Pancreas (tissue), 10 donors: ENCODE results near the gene CCDC40. TPM values are rescaled to one million over a fixed set of nuclear protein-coding genes. Genes with fewer than 3 reads are reported as not detected.

Experiments
- ATAC-seq, 4 donors: fragments of 200-7000 bp; cut with Tn5 transposase; one replicate each; pipeline versions ENCODE4 v1.8.0 to v1.9.1; 2020; ENCODE audit warnings: mild to moderate bottlenecking in 4 of 4, moderate library complexity in 4 of 4
- DNase-seq, 6 donors: peaks; one replicate each; pipeline ENCODE4 v3.0.0-alpha.2; 2020
- FAIRE-seq: peaks from 2 replicates; lab custom pipeline; 2012; peaks lifted over from hg19 to GRCh38; lab: Jason Lieb, UNC
- H3K27ac ChIP-seq, 4 donors: fragments of 200-600 bp; sonication (generic); 1 replicate in 3 of 4; 2 replicates in 1 of 4; pipeline versions ENCODE4 v1.5.0 to v1.8.0; 2020
- H3K27me3 ChIP-seq, 4 donors: fragments of 200-600 bp; one replicate each; pipeline ENCODE4 v1.8.0; 2021
- H3K36me3 ChIP-seq, 3 donors: fragments of 200-600 bp; sonication (generic) in 1 of 3; one replicate each; pipeline versions ENCODE4 v1.5.0 to v1.8.0; 2020 to 2021
- H3K4me1 ChIP-seq, 3 donors: fragments of 200-600 bp; one replicate each; pipeline ENCODE4 v1.8.0; 2021
- H3K4me3 ChIP-seq, 4 donors: fragments of 200-600 bp; sonication (generic) in 2 of 4; one replicate each; pipeline versions ENCODE4 v1.5.0 to v1.8.0; 2020 to 2021
- H3K9me3 ChIP-seq, 4 donors: fragments of 200-600 bp; one replicate each; pipeline ENCODE4 v1.8.0; 2021
- CTCF ChIP-seq, 4 donors: fragments of 200-600 bp; sonication (generic) in 3 of 4; IDR thresholded peaks; one replicate each; pipeline versions ENCODE4 v1.5.0 to v1.8.0; 2021; ENCODE audit warnings: antibody characterized with exemption in 4 of 4
- WGBS, 2 donors: extraction: QIAGEN DNeasy Blood & Tissue Kit; methylation state at CpG; one replicate each; pipeline ENCODE4 v1.1.7; 2013; 5-methylcytosine and 5-hydroxymethylcytosine counted together
- intact Hi-C, 3 donors: fragments of 100-400 bp; cut with DNase I; formaldehyde crosslinking; loops; one replicate each; pipeline versions ENCODE4 v1.11.1 to v1.14.2; 2022
- polyA plus RNA-seq, 2 donors: library from polyadenylated mRNA; stranded (reverse); fragments of 200-250 nt; gene quantifications; one replicate each; pipeline ENCODE4 v1.2.3, GENCODE V29; 2013
- total RNA-seq, 6 donors: library from RNA; stranded (reverse); fragmentation: NEBNext Ultra II Directional in 4 of 6; extraction: Animal tissue kit (Norgen Biotek cat#: 25700) in 4 of 6; gene quantifications; one replicate each; pipeline versions ENCODE4 v1.2.1 to v1.2.4, GENCODE V29; 2021 to 2023
- donor health status: healthy with polysubstance abuse.
- donor health status: DM: no; HTN: no; CAD: no; lungs with moderate emphysema.
- donor health status: DM: no; HTN: no; CAD: no.
- donor health status: control.
- donor health status: control.
- donor health status: Bipolar disorder and iron deficiency.
- donor health status: DM: yes; HTN: yes; CAD: no.
- donor health status: DM: no; HTN: no; CAD: no.
- donor health status: DM: no; HTN: no; CAD: no.
- donor health status: DM: yes; HTN: yes; CAD: no.

The CCDC40 gene
- total and polyA plus RNA-seq, 8 donors, result 1.9 to 12.3 (median 3.4) TPM

GRCh38 chr17:80117491-80118401 lies 81.3 kb downstream of the CCDC40 start:
- no peak for FAIRE-seq
- Histone ChIP-seq H3K4me3 (no peak overlapping the region), H3K27ac (no peak overlapping the region), H3K9me3 (no peaks in the 10 kb centered on the region), H3K36me3 (no peaks in the 10 kb centered on the region), H3K27me3 (no peaks in the 10 kb centered on the region), H3K4me1 (no peaks in the 10 kb centered on the region)
- intact Hi-C loops, result no loop called here
- 89 to 90% methylated on average over 31 of the region's 31 CpGs for WGBS, 2 donors
- ATAC-seq, result peak in 1 of 4 donors; percentile 9
- no peak for TF ChIP-seq CTCF (IDR thresholded peaks at IDR 0.05)
- DNase-seq, result peak in 1 of 6 donors; percentile 18

GRCh38 chr17:80118601-80119270 lies 82.3 kb downstream of the CCDC40 start:
- Histone ChIP-seq H3K4me1 (no peaks in the 10 kb centered on the region), H3K4me3 (no peak overlapping the region), H3K36me3 (no peaks in the 10 kb centered on the region), H3K9me3 (no peaks in the 10 kb centered on the region), H3K27ac (no peak overlapping the region), H3K27me3 (no peaks in the 10 kb centered on the region)
- TF ChIP-seq CTCF (IDR thresholded peaks at IDR 0.05), result no peak
- 91% methylated on average over 35 of the region's 35 CpGs for WGBS, 2 donors
- no peak for FAIRE-seq
- no peak for DNase-seq
- intact Hi-C loops, result no loop called here
- ATAC-seq, result no peak

GRCh38 chr17:80119271-80119791 lies 82.9 kb downstream of the CCDC40 start:
- TF ChIP-seq CTCF (IDR thresholded peaks at IDR 0.05), result no peak
- intact Hi-C loops, result no loop called here
- no peak for FAIRE-seq
- Histone ChIP-seq H3K36me3 (no peaks in the 10 kb centered on the region), H3K27me3 (no peaks in the 10 kb centered on the region), H3K27ac (no peak overlapping the region), H3K9me3 (no peaks in the 10 kb centered on the region), H3K4me3 (no peak overlapping the region), H3K4me1 (peaks cover 0 to 5% (median 0%) of the 10 kb centered on the region in 3 donors)
- DNase-seq, result no peak
- 91 to 93% methylated on average over 23 to 24 of the region's 24 CpGs for WGBS, 2 donors
- no peak for ATAC-seq

- DNase-seq, result no peak
- Histone ChIP-seq H3K4me3 (no peak overlapping the region), H3K4me1 (peaks cover 0 to 6% (median 0%) of the 10 kb centered on the region in 3 donors), H3K36me3 (no peaks in the 10 kb centered on the region), H3K27me3 (no peaks in the 10 kb centered on the region), H3K27ac (no peak overlapping the region), H3K9me3 (no peaks in the 10 kb centered on the region)
- intact Hi-C loops, result no loop called here
- TF ChIP-seq CTCF (IDR thresholded peaks at IDR 0.05), result no peak
- no peak for FAIRE-seq
- no peak for ATAC-seq
- 86 to 88% methylated on average over 9 of the region's 9 CpGs for WGBS, 2 donors
Measured at GRCh38 chr17:80119839-80120238, 83.4 kb downstream of the CCDC40 start.
